Measurements from ENCODE around the gene NIPSNAP3A. TPM values are rescaled to one million over a fixed set of nuclear protein-coding genes. Genes with fewer than 3 reads are reported as not detected.
A peak's percentile ranks its signal among the peaks of the same experiment; 100 is the strongest.

Gene NIPSNAP3A
- total and polyA plus RNA-seq, 11 donors: 14.9 to 37.0 (median 22.9) TPM

- no peak for ATAC-seq
- 96 to 98% (median 96%) methylated on average over 1 of the region's 1 CpG for WGBS, 4 donors
- H3K27me3 ChIP-seq: no peaks in the 10 kb centered on the region
- no peak overlapping the region for H3K27ac ChIP-seq
- peaks cover 0 to 97% (median 89%) of the 10 kb centered on the region in 9 donors for H3K36me3 ChIP-seq
- DNase-seq: no peak
- TF ChIP-seq CTCF (IDR thresholded peaks at IDR 0.05) (no peak), POLR2A (IDR thresholded peaks at IDR 0.05) (no peak)
- peaks cover 0 to 7% (median 0%) of the 10 kb centered on the region in 12 donors for H3K4me1 ChIP-seq
- intact Hi-C loops (cut with DNase I): loop anchor here in 1 of 10 donors (10.0 kb wide), 1 partner anchor 129 kb away; no protein-coding TSS in a partner anchor
- H3K4me3 ChIP-seq: no peak overlapping the region
- no peaks in the 10 kb centered on the region for H3K9me3 ChIP-seq
Observed at GRCh38 chr9:104786293-104786692, 38.8 kb downstream of the NIPSNAP3A start.

DNA sequence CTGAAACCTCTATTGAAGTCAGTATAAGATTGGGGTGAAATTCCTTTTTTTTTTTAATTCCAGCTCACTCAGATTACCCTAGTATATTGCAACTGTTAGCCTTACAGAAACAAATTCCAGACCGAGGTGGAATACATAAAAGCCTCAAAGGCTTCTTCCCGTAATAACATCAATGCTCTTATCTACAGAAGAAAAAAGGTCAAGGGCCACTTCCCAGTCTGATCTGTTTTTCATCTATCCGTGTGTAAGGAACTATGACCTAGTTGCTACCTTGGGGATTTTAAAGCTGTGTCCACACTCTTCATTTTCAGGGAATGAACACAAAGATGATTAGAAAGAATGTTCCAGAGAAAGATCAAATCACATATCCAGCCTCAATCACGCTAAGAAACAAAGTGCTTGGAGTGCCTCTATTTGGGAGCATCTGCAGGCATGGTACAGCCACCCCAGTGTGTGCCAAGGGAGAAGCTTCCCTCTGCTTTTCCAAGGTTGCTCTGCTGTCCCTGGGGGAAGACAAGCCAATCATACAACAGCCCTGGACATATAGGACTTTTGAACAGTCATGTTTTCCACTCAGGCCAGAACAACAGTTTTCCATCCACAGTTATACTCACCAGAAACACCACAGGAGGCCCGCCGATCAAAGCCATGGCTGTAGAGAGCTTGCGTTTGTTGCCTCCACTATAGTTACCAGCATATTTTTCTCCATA is 40.0 kb downstream of the NIPSNAP3A start:
- intact Hi-C loops (cut with DNase I): loop anchor here in 1 of 10 donors (10.0 kb wide), 1 partner anchor 127 kb away; no protein-coding TSS in a partner anchor
- H3K36me3 ChIP-seq: peaks cover 0 to 100% (median 98%) of the 10 kb centered on the region in 9 donors
- no peak overlapping the region for H3K27ac ChIP-seq
- no peaks in the 10 kb centered on the region for H3K9me3 ChIP-seq
- TF ChIP-seq POLR2A (IDR thresholded peaks at IDR 0.05): no peak
- TF ChIP-seq CTCF (IDR thresholded peaks at IDR 0.05): no peak
- 57 to 63% (median 61%) methylated on average over 7 of the region's 7 CpGs for WGBS, 4 donors
- ATAC-seq: peak in 1 of 4 donors; percentile 15
- DNase-seq: no peak
- peaks cover 0 to 7% (median 0%) of the 10 kb centered on the region in 12 donors for H3K4me1 ChIP-seq
- no peaks in the 10 kb centered on the region for H3K27me3 ChIP-seq
- no peak overlapping the region for H3K4me3 ChIP-seq

DNA sequence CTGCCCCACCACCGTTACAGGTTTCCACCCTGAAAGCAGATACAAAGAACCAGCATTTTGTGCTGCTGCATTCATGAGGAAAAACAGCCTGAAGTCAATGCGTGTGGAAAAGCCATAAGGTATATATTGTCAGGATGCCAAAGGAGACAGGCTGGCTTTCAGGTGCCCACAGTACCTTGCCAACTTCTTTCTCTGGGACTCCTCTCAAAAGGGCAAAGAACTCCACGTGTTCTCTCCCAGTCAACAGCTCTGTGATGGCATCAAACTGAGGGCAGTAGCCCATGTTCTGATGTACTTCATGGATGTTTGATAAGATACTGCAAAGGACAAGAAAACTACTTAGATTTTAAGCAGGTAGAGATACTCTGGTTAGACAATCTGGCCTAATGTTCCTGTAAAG is 40.8 kb downstream of the NIPSNAP3A start:
- Histone ChIP-seq H3K9me3 (no peaks in the 10 kb centered on the region), H3K27ac (no peak overlapping the region), H3K36me3 (peaks cover 4 to 100% (median 98%) of the 10 kb centered on the region in 9 donors), H3K27me3 (no peaks in the 10 kb centered on the region), H3K4me1 (peaks cover 0 to 4% (median 0%) of the 10 kb centered on the region in 12 donors), H3K4me3 (no peak overlapping the region)
- TF ChIP-seq CTCF (IDR thresholded peaks at IDR 0.05): no peak
- WGBS, 4 donors: 69 to 81% (median 77%) methylated on average over 3 of the region's 3 CpGs
- ATAC-seq: no peak
- no peak for DNase-seq
- intact Hi-C loops (cut with DNase I): loop anchor here in 1 of 10 donors (10.0 kb wide), 1 partner anchor 127 kb away; no protein-coding TSS in a partner anchor

DNA sequence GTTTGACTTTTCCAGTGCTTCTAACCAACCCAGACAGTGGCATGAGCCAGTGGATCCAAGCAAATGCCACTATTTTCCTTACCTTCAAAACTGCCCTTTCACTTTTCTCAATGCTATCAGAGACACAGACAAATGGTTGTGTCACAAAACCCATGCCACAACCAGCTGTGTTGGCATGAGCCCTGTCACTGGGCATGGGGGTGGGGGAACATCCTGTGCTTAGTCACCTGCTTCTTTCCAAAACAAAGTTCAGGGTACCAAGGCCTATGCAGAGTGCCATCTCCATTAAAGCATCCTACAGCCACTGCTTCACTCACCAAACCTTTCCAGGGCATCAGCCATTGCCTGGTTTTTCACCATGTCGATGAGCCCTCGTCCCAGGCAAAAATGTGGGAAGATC is 46.6 kb downstream of the NIPSNAP3A start:
- DNase-seq (no peak), ATAC-seq (peak in 1 of 4 donors; percentile 26)
- intact Hi-C loops (cut with DNase I): no loop called here
- peaks cover 0 to 13% (median 0%) of the 10 kb centered on the region in 12 donors for H3K4me1 ChIP-seq
- WGBS, 4 donors: 93 to 98% (median 97%) methylated on average over 2 of the region's 2 CpGs
- H3K27ac ChIP-seq: no peak overlapping the region
- H3K9me3 ChIP-seq: no peaks in the 10 kb centered on the region
- H3K27me3 ChIP-seq: no peaks in the 10 kb centered on the region
- H3K4me3 ChIP-seq: no peak overlapping the region
- no peak for TF ChIP-seq CTCF (IDR thresholded peaks at IDR 0.05)
- no peak for TF ChIP-seq POLR2A (IDR thresholded peaks at IDR 0.05)
- H3K36me3 ChIP-seq: peaks cover 4 to 100% (median 98%) of the 10 kb centered on the region in 9 donors

All from heart left ventricle (tissue), 16 donors.